ENCODE data around the gene KIRREL3.

Gene KIRREL3

DNA sequence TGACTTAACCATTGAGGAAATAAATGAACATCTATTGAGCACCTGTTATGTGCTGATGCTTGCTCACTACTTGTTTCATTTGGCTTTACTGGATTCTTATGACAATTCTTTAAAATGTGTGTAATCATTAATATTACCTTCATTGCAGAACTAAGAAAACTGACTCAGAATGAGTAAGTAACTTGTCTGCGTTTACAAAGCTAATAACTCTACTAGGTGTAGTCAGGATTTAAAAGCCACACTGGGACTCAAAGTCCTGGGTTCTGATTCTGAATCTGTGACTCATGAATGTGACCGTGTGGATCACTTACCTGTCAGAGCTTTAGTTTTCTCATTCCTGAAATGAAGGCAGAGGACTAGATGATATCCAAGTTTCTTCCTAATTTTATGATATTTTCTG, 23.4 kb upstream of the KIRREL3 start:
- no peak overlapping the region for H3K4me3 ChIP-seq (ENCODE audit: low read depth, low read length)
- in situ Hi-C loops (cut with HindIII; ENCODE audit: low sequenced_read_pairs) = no loop called here
- DNase-seq (ENCODE audit: low read depth, low spot score) = no peak
- TF ChIP-seq, protein P1, sequence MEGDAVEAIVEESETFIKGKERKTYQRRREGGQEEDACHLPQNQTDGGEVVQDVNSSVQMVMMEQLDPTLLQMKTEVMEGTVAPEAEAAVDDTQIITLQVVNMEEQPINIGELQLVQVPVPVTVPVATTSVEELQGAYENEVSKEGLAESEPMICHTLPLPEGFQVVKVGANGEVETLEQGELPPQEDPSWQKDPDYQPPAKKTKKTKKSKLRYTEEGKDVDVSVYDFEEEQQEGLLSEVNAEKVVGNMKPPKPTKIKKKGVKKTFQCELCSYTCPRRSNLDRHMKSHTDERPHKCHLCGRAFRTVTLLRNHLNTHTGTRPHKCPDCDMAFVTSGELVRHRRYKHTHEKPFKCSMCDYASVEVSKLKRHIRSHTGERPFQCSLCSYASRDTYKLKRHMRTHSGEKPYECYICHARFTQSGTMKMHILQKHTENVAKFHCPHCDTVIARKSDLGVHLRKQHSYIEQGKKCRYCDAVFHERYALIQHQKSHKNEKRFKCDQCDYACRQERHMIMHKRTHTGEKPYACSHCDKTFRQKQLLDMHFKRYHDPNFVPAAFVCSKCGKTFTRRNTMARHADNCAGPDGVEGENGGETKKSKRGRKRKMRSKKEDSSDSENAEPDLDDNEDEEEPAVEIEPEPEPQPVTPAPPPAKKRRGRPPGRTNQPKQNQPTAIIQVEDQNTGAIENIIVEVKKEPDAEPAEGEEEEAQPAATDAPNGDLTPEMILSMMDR (IDR thresholded peaks at IDR 0.05; ENCODE audit: low read depth, low read length) = no peak

GRCh38 chr11:127018683-127019279, 18.2 kb upstream of the KIRREL3 start:
- no peak overlapping the region for H3K4me3 ChIP-seq (ENCODE audit: low read depth, low read length)
- TF ChIP-seq, protein P1 (IDR thresholded peaks at IDR 0.05; ENCODE audit: low read depth, low read length) = no peak
- in situ Hi-C loops (cut with HindIII; ENCODE audit: low sequenced_read_pairs) = no loop called here
- DNase-seq (ENCODE audit: low read depth, low spot score) = no peak

GRCh38 chr11:127017482-127017881, 16.9 kb upstream of the KIRREL3 start:
- peak; percentile 63 for DNase-seq (ENCODE audit: low read depth, low spot score)
- no peak overlapping the region for H3K4me3 ChIP-seq (ENCODE audit: low read depth, low read length)
- TF ChIP-seq, protein P1 (IDR thresholded peaks at IDR 0.05; ENCODE audit: low read depth, low read length) = peak; percentile 70
- in situ Hi-C loops (cut with HindIII; ENCODE audit: low sequenced_read_pairs) = no loop called here

DNA sequence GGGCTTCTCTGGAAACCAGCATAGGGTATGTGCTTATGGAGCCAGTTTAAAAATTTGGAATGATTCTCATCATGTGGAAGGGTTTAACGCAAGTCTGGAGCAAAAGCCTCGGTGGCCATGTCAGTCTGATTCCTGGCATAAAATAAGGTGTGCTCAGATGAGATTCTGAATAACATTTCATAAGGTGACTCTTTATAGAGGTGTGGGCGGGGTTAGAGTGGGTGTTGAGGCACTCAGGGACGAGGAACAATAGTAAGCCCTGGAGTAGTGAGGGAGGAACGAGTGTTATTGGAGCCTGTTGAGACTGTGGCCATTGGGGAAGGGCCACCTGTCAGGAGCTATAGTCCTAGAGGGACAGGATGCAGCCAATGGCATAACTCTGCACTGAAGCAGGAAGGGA, 13.0 kb upstream of the KIRREL3 start:
- H3K4me3 ChIP-seq (ENCODE audit: low read depth, low read length) = no peak overlapping the region
- DNase-seq (ENCODE audit: low read depth, low spot score) = no peak
- in situ Hi-C loops (cut with HindIII; ENCODE audit: low sequenced_read_pairs) = no loop called here
- TF ChIP-seq, protein P1 (IDR thresholded peaks at IDR 0.05; ENCODE audit: low read depth, low read length) = no peak

DNA sequence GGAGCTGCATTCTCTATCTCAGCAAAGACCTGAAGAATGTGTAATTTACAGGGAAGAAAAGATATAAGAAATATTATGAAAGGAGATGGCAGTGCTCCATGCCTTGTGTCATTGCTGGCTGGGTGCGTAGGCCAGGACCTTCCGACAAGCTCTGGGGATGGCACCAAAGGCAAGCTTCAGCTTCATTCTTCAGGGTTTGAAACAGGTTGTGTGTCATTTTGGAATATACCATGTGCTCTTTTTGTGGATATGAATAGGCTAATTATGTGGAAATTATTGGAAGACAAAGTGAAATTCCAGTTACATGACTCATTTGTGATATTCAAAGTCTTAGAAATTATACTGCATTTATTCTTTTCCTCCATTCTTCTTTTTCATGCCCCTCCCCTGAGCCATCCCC, 5.7 kb upstream of the KIRREL3 start:
- in situ Hi-C loops (cut with HindIII; ENCODE audit: low sequenced_read_pairs) = no loop called here
- TF ChIP-seq, protein P1 (IDR thresholded peaks at IDR 0.05; ENCODE audit: low read depth, low read length) = no peak
- peak; percentile 28 for DNase-seq (ENCODE audit: low read depth, low spot score)
- H3K4me3 ChIP-seq (ENCODE audit: low read depth, low read length) = no peak overlapping the region

GRCh38 chr11:127003260-127003981, 2.9 kb upstream of the KIRREL3 start:
- in situ Hi-C loops (cut with HindIII; ENCODE audit: low sequenced_read_pairs) = no loop called here
- TF ChIP-seq, protein P1 (IDR thresholded peaks at IDR 0.05; ENCODE audit: low read depth, low read length) = peak; percentile 35
- peak overlapping the region; percentile 34 for H3K4me3 ChIP-seq (ENCODE audit: low read depth, low read length)
- peak; percentile 62 for DNase-seq (ENCODE audit: low read depth, low spot score)

Measured in astrocyte of the spinal cord (primary cell).